DOHH2 (cell line): ENCODE results near the gene TMEM267.

Experiments
- H3F3A ChIP-seq: fragments of 200-600 bp; sonication (generic), shearing (Covaris generic); 2 replicates; pipeline ENCODE4 v1.6.0; 2016; ENCODE audit warnings: antibody characterized with exemption, mild to moderate bottlenecking; ENCODE audit not compliant: control insufficient read depth, insufficient read depth
- H3K27ac ChIP-seq: fragments of 200-600 bp; sonication (generic); 2 replicates; pipeline ENCODE4 v1.5.1; 2014; ENCODE audit warnings: low read depth, mild to moderate bottlenecking, low read length, moderate library complexity
- H3K27me3 ChIP-seq: fragments of 200-600 bp; sonication (generic); 2 replicates; pipeline ENCODE4 v1.6.1; 2014; ENCODE audit warnings: mild to moderate bottlenecking, low read length, mixed read lengths; ENCODE audit not compliant: control insufficient read depth
- H3K36me3 ChIP-seq: fragments of 200-600 bp; sonication (generic); 2 replicates; pipeline ENCODE4 v1.6.1; 2014; ENCODE audit warnings: mild to moderate bottlenecking, low read length, moderate library complexity, mixed read lengths; ENCODE audit not compliant: control insufficient read depth
- H3K4me1 ChIP-seq: fragments of 200-600 bp; sonication (generic); 2 replicates; pipeline ENCODE4 v1.6.1; 2014; ENCODE audit warnings: mild to moderate bottlenecking, low read length, mixed read lengths; ENCODE audit not compliant: control insufficient read depth
- H3K4me2 ChIP-seq: fragments of 200-600 bp; sonication (generic); 2 replicates; pipeline ENCODE4 v1.6.0; 2014; ENCODE audit warnings: mild to moderate bottlenecking, low read length, moderate library complexity
- H3K4me3 ChIP-seq: fragments of 200-600 bp; sonication (generic); 2 replicates; pipeline ENCODE4 v1.5.1; 2014; ENCODE audit warnings: mild to moderate bottlenecking, low read length, mixed read lengths
- H3K79me2 ChIP-seq: fragments of 200-600 bp; sonication (generic); 2 replicates; pipeline ENCODE4 v1.6.1; 2014; ENCODE audit warnings: mild to moderate bottlenecking, low read length, mixed read lengths; ENCODE audit not compliant: control insufficient read depth
- H3K9me2 ChIP-seq: fragments of 200-600 bp; sonication (generic); replicated peaks from 2 replicates; pipeline ENCODE4 v1.6.1; 2014; ENCODE audit warnings: mild to moderate bottlenecking, low read length, mixed read lengths; ENCODE audit not compliant: control insufficient read depth
- H3K9me3 ChIP-seq: fragments of 200-600 bp; sonication (generic); 2 replicates; pipeline ENCODE4 v1.6.1; 2014; ENCODE audit warnings: antibody characterized with exemption, low read length, mixed read lengths; ENCODE audit not compliant: control insufficient read depth, insufficient read depth
- H4K20me1 ChIP-seq: fragments of 200-600 bp; sonication (generic); 2 replicates; pipeline ENCODE4 v1.6.0; 2014; ENCODE audit warnings: low read depth, mild to moderate bottlenecking, antibody characterized with exemption, low read length, moderate library complexity; ENCODE audit not compliant: control insufficient read depth, insufficient read depth
- CTCF ChIP-seq: fragments of 200-600 bp; sonication (generic); IDR thresholded peaks from one replicate; pipeline ENCODE4 v1.5.1; 2014; ENCODE audit warnings: antibody characterized with exemption, mild to moderate bottlenecking, low read depth, low read length; ENCODE audit not compliant: poor library complexity, severe bottlenecking
- EZH2phosphoT487 ChIP-seq: fragments of 200-600 bp; sonication (generic); IDR thresholded peaks from 2 replicates; pipeline ENCODE4 v1.6.1; 2017; ENCODE audit warnings: borderline replicate concordance, mild to moderate bottlenecking, antibody characterized with exemption, low read length, moderate library complexity, mixed read lengths

The TMEM267 gene

GRCh38 chr5:43432486-43433375, 50.9 kb downstream of the TMEM267 start:
- TF ChIP-seq CTCF (no peak), EZH2phosphoT487 (no peak)
- no peak overlapping the region for H3K27ac ChIP-seq
- H3K9me2 ChIP-seq: no peaks in the 10 kb centered on the region
- H3K36me3 ChIP-seq: no peaks in the 10 kb centered on the region
- no peaks in the 10 kb centered on the region for H3F3A ChIP-seq
- H3K4me2 ChIP-seq: no peak overlapping the region
- H3K79me2 ChIP-seq: no peaks in the 10 kb centered on the region
- no peaks in the 10 kb centered on the region for H4K20me1 ChIP-seq
- H3K4me3 ChIP-seq: no peak overlapping the region
- H3K4me1 ChIP-seq: no peaks in the 10 kb centered on the region
- no peaks in the 10 kb centered on the region for H3K27me3 ChIP-seq
- H3K9me3 ChIP-seq: no peaks in the 10 kb centered on the region

- Histone ChIP-seq H3K27ac (no peak overlapping the region), H3K36me3 (no peaks in the 10 kb centered on the region), H3K4me3 (no peak overlapping the region), H3K9me3 (no peaks in the 10 kb centered on the region), H3K79me2 (no peaks in the 10 kb centered on the region), H4K20me1 (no peaks in the 10 kb centered on the region), H3K27me3 (no peaks in the 10 kb centered on the region), H3K4me1 (no peaks in the 10 kb centered on the region), H3K4me2 (no peak overlapping the region), H3F3A (no peaks in the 10 kb centered on the region), H3K9me2 (no peaks in the 10 kb centered on the region)
- TF ChIP-seq CTCF (no peak), EZH2phosphoT487 (no peak)
Observed at GRCh38 chr5:43429706-43430105, 54.0 kb downstream of the TMEM267 start.

DNA sequence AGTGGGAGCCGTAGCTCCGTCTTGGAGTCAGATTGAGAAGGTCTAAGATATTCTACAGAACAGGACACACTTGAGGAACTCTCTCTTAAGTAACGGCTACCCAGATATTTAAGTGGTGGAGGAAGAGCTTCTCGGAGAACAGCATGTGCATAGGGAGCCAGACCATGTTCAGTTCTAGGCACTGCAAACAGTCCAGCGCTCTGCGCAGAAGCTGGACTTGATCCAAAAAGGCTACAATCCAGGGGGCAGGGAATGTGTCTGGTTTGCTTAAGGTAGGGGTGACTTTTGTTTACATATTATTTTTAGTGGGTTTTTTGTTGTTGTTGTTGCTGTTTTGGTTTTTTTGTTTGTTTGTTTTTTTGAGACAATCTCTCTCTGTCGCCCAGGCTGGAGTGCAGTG, 54.6 kb downstream of the TMEM267 start:
- H3K9me3 ChIP-seq: no peaks in the 10 kb centered on the region
- no peak overlapping the region for H3K4me2 ChIP-seq
- H3K36me3 ChIP-seq: no peaks in the 10 kb centered on the region
- H3F3A ChIP-seq: no peaks in the 10 kb centered on the region
- no peaks in the 10 kb centered on the region for H3K4me1 ChIP-seq
- H3K79me2 ChIP-seq: no peaks in the 10 kb centered on the region
- H4K20me1 ChIP-seq: no peaks in the 10 kb centered on the region
- H3K27me3 ChIP-seq: no peaks in the 10 kb centered on the region
- H3K4me3 ChIP-seq: no peak overlapping the region
- TF ChIP-seq EZH2phosphoT487 (no peak), CTCF (no peak)
- H3K9me2 ChIP-seq: no peaks in the 10 kb centered on the region
- no peak overlapping the region for H3K27ac ChIP-seq
